ENCODE data around the gene IL17RE. TPM values are rescaled to one million over a fixed set of nuclear protein-coding genes. Genes with fewer than 3 reads are reported as not detected.

IL17RE gene
- total RNA-seq, 2 donors from 2014 or later, result 1.2 to 1.6 TPM

DNA sequence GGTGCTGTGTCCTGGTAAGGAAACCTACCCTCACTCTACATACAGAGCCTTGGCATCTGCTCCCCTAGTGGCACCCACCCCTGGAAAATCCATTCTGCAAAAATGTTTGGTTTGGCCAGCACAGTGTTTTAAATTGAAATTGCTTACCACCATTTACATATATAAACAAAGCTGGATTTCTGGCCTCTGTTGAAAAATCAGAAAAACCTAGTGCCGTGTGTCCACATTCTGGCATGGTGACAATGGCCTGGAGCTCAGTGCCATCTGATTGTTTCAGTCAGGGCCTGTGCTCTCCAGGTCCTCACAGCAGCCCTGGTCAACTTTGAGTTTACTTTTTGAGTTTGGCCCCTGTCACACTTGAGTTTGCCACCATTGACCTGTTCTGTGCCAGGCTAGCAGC lies 11.4 kb downstream of the IL17RE start:
- peaks cover 10% of the 10 kb centered on the region for H3K27me3 ChIP-seq (ENCODE audit: control insufficient read depth, insufficient read depth, low read length, poor library complexity, severe bottlenecking)
- no peaks in the 10 kb centered on the region for H3K36me3 ChIP-seq (ENCODE audit: control insufficient read depth, insufficient read depth, low read length)
- no peaks in the 10 kb centered on the region for H3K4me1 ChIP-seq (ENCODE audit: control insufficient read depth, insufficient read depth, low read length)
- no peak for DNase-seq
- no peak overlapping the region for H3K4me3 ChIP-seq (ENCODE audit: low read length)
- Mint-ChIP-seq H3K27ac (no peak overlapping the region), H3K36me3 (ENCODE audit: low read depth) (no peaks in the 10 kb centered on the region), H3K9me3 (no peaks in the 10 kb centered on the region), H3K4me1 (peaks cover 16% of the 10 kb centered on the region), H3K27me3 (ENCODE audit: insufficient read depth) (no peaks in the 10 kb centered on the region), H3K4me3 (no peak overlapping the region)
- H3K9ac ChIP-seq (ENCODE audit: extremely low read depth, low read length, poor library complexity, severe bottlenecking), result no peak overlapping the region
- WGBS, 2 experiments (ENCODE audit: insufficient coverage in 1 of 2, insufficient read length in 1 of 2), result 91 to 93% methylated on average over 1 of the region's 1 CpG
- no peak overlapping the region for H3K27ac ChIP-seq (ENCODE audit: low read depth, low read length)
- TF ChIP-seq, protein P1, sequence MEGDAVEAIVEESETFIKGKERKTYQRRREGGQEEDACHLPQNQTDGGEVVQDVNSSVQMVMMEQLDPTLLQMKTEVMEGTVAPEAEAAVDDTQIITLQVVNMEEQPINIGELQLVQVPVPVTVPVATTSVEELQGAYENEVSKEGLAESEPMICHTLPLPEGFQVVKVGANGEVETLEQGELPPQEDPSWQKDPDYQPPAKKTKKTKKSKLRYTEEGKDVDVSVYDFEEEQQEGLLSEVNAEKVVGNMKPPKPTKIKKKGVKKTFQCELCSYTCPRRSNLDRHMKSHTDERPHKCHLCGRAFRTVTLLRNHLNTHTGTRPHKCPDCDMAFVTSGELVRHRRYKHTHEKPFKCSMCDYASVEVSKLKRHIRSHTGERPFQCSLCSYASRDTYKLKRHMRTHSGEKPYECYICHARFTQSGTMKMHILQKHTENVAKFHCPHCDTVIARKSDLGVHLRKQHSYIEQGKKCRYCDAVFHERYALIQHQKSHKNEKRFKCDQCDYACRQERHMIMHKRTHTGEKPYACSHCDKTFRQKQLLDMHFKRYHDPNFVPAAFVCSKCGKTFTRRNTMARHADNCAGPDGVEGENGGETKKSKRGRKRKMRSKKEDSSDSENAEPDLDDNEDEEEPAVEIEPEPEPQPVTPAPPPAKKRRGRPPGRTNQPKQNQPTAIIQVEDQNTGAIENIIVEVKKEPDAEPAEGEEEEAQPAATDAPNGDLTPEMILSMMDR (conservative IDR thresholded peaks at IDR 0.05), result no peak
- H3K9me3 ChIP-seq (ENCODE audit: control insufficient read depth, low read length), result no peaks in the 10 kb centered on the region

DNA sequence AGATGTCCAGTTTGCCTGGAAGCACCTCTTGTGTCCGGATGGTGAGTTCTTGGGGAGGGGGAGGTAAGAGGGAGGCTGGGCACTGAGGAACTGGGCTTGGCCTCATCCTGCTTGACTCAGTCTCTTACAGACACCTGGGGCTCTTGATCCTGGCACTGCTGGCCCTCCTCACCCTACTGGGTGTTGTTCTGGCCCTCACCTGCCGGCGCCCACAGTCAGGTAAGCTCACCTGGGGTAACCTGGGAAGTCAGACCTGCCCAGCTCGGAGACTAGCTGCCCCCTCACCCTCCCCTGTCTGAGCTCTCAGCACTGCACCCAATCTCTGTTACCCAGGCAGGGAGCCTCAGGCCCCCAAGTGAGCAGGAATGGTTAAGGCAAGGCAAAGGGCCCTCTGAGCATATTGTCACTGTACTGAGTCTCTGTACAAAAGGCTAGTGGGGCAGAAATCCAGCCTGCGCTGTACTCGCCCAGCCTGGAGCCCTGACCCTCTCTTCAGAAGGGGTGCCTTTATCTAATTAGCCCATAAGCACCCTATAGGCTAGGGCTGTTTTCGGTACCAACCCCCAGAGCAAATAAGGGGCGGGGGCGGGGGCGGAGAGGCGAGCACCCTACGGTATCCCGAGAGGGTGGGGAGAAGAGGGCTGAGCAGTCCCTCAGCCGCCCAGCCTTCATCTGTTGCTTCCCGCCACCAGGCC lies 12.1 kb downstream of the IL17RE start:
- H3K4me1 ChIP-seq (ENCODE audit: control insufficient read depth, insufficient read depth, low read length), result no peaks in the 10 kb centered on the region
- Mint-ChIP-seq H3K9me3 (no peaks in the 10 kb centered on the region), H3K4me3 (peak overlapping the region; percentile 69), H3K36me3 (ENCODE audit: low read depth) (no peaks in the 10 kb centered on the region), H3K27ac (no peak overlapping the region), H3K27me3 (ENCODE audit: insufficient read depth) (no peaks in the 10 kb centered on the region), H3K4me1 (peaks cover 16% of the 10 kb centered on the region)
- peak overlapping the region; percentile 77 for H3K4me3 ChIP-seq (ENCODE audit: low read length)
- no peaks in the 10 kb centered on the region for H3K36me3 ChIP-seq (ENCODE audit: control insufficient read depth, insufficient read depth, low read length)
- H3K9ac ChIP-seq (ENCODE audit: extremely low read depth, low read length, poor library complexity, severe bottlenecking), result no peak overlapping the region
- H3K27ac ChIP-seq (ENCODE audit: low read depth, low read length), result no peak overlapping the region
- WGBS, 2 experiments (ENCODE audit: insufficient coverage in 1 of 2, insufficient read length in 1 of 2), result 45 to 83% methylated on average over 3 to 15 of the region's 15 CpGs
- peaks cover 10% of the 10 kb centered on the region for H3K27me3 ChIP-seq (ENCODE audit: control insufficient read depth, insufficient read depth, low read length, poor library complexity, severe bottlenecking)
- TF ChIP-seq, protein P1 (conservative IDR thresholded peaks at IDR 0.05), result no peak
- DNase-seq, result peak; percentile 57
- no peaks in the 10 kb centered on the region for H3K9me3 ChIP-seq (ENCODE audit: control insufficient read depth, low read length)

DNA sequence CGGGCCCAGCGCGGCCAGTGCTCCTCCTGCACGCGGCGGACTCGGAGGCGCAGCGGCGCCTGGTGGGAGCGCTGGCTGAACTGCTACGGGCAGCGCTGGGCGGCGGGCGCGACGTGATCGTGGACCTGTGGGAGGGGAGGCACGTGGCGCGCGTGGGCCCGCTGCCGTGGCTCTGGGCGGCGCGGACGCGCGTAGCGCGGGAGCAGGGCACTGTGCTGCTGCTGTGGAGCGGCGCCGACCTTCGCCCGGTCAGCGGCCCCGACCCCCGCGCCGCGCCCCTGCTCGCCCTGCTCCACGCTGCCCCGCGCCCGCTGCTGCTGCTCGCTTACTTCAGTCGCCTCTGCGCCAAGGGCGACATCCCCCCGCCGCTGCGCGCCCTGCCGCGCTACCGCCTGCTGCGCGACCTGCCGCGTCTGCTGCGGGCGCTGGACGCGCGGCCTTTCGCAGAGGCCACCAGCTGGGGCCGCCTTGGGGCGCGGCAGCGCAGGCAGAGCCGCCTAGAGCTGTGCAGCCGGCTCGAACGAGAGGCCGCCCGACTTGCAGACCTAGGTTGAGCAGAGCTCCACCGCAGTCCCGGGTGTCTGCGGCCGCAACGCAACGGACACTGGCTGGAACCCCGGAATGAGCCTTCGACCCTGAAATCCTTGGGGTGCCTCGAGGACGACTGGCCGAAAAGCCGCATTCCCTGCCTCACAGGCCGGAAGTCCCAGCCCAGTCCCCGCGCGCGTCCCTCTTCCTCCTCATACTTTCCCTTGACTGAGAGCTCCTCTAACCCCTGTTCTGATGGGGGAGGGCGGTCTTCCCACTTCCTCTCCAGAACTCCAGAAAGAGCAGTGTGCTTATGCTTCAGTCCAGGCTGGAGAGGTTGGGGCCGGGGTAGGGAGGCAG lies 12.8 kb downstream of the IL17RE start:
- peak overlapping the region; percentile 7 for H3K27ac ChIP-seq (ENCODE audit: low read depth, low read length)
- H3K36me3 ChIP-seq (ENCODE audit: control insufficient read depth, insufficient read depth, low read length), result no peaks in the 10 kb centered on the region
- H3K4me1 Mint-ChIP-seq, result peaks cover 16% of the 10 kb centered on the region
- no peaks in the 10 kb centered on the region for H3K9me3 Mint-ChIP-seq
- no peaks in the 10 kb centered on the region for H3K9me3 ChIP-seq (ENCODE audit: control insufficient read depth, low read length)
- H3K27me3 ChIP-seq (ENCODE audit: control insufficient read depth, insufficient read depth, low read length, poor library complexity, severe bottlenecking), result peaks cover 10% of the 10 kb centered on the region
- no peaks in the 10 kb centered on the region for H3K36me3 Mint-ChIP-seq (ENCODE audit: low read depth)
- DNase-seq, result peak; percentile 88
- peak overlapping the region; percentile 69 for H3K4me3 Mint-ChIP-seq
- peak overlapping the region; percentile 34 for H3K9ac ChIP-seq (ENCODE audit: extremely low read depth, low read length, poor library complexity, severe bottlenecking)
- TF ChIP-seq, protein P1 (conservative IDR thresholded peaks at IDR 0.05), result peak; percentile 54
- peak overlapping the region; percentile 77 for H3K4me3 ChIP-seq (ENCODE audit: low read length)
- H3K27me3 Mint-ChIP-seq (ENCODE audit: insufficient read depth), result no peaks in the 10 kb centered on the region
- H3K4me1 ChIP-seq (ENCODE audit: control insufficient read depth, insufficient read depth, low read length), result no peaks in the 10 kb centered on the region
- peak overlapping the region; percentile 68 for H3K27ac Mint-ChIP-seq
- 0 to 4% methylated on average over 28 to 99 of the region's 99 CpGs for WGBS, 2 experiments (ENCODE audit: insufficient coverage in 1 of 2, insufficient read length in 1 of 2)
